ENCODE data around the gene TNRC6C.
A peak's percentile ranks its signal among the peaks of the same experiment; 100 is the strongest.

Gene TNRC6C

GRCh38 chr17:78092794-78093324 lies 134.4 kb downstream of the TNRC6C start:
- ATAC-seq = no peak

- no peak for ATAC-seq
Measured at GRCh38 chr17:78095035-78095434, 136.5 kb downstream of the TNRC6C start.

GRCh38 chr17:78096093-78096492 lies 137.6 kb downstream of the TNRC6C start:
- ATAC-seq = no peak

- ATAC-seq = no peak
Measured at GRCh38 chr17:78101112-78101511, 142.6 kb downstream of the TNRC6C start.

GRCh38 chr17:78101542-78101941 lies 143.0 kb downstream of the TNRC6C start:
- ATAC-seq = no peak

- ATAC-seq = no peak
Measured at GRCh38 chr17:78103311-78103710, 144.8 kb downstream of the TNRC6C start.

GRCh38 chr17:78104540-78104941 lies 146.0 kb downstream of the TNRC6C start:
- no peak for ATAC-seq

- ATAC-seq = no peak
Measured at GRCh38 chr17:78105101-78105500, 146.6 kb downstream of the TNRC6C start.

- no peak for ATAC-seq
Measured at GRCh38 chr17:78105551-78105950, 147.0 kb downstream of the TNRC6C start.

- no peak for ATAC-seq
Measured at GRCh38 chr17:78106211-78106610, 147.7 kb downstream of the TNRC6C start.

- ATAC-seq = peak; percentile 65 to 79
Measured at GRCh38 chr17:78107457-78107856, 149.0 kb downstream of the TNRC6C start.

- ATAC-seq = no peak
Measured at GRCh38 chr17:78107976-78108725, 149.6 kb downstream of the TNRC6C start.

- ATAC-seq = no peak
Measured at GRCh38 chr17:78108726-78109488, 150.4 kb downstream of the TNRC6C start.

- ATAC-seq = no peak
Measured at GRCh38 chr17:78109489-78109761, 150.9 kb downstream of the TNRC6C start.

- ATAC-seq = no peak
Measured at GRCh38 chr17:78110363-78111015, 152.0 kb downstream of the TNRC6C start.

GRCh38 chr17:78111016-78111726 lies 152.7 kb downstream of the TNRC6C start:
- no peak for ATAC-seq

- no peak for ATAC-seq
Measured at GRCh38 chr17:78111727-78112517, 153.4 kb downstream of the TNRC6C start.

GRCh38 chr17:78112518-78113471 lies 154.3 kb downstream of the TNRC6C start:
- peak; percentile 66 to 70 for ATAC-seq

- peak; percentile 77 to 85 for ATAC-seq
Measured at GRCh38 chr17:78113804-78114785, 155.6 kb downstream of the TNRC6C start.

All from activated CD4-positive, CD25-positive, alpha-beta regulatory T cell treated with anti-CD3 and anti-CD28 coated beads, Interleukin-2, amount 50 U/mL, for 24 hours (primary cell).